Measurements from ENCODE around the gene ADARB2. TPM values are rescaled to one million over a fixed set of nuclear protein-coding genes. Genes with fewer than 3 reads are reported as not detected.

The ADARB2 gene
- total RNA-seq, 1 donor from 2014 or later, result 1.3 TPM

- peak; percentile 9 for DNase-seq (ENCODE audit: low spot score)
These were observed 362.6 kb downstream of the ADARB2 start for GRCh38 chr10:1374511-1375345.

GRCh38 chr10:1373287-1373686 is 364.0 kb downstream of the ADARB2 start:
- DNase-seq (ENCODE audit: low spot score), result peak; percentile 3

GRCh38 chr10:1372212-1372611 is 365.1 kb downstream of the ADARB2 start:
- DNase-seq (ENCODE audit: low spot score), result peak; percentile 3

- no peak for DNase-seq (ENCODE audit: low spot score)
These were observed 367.0 kb downstream of the ADARB2 start for GRCh38 chr10:1370298-1370697.

- peak; percentile 28 for DNase-seq (ENCODE audit: low spot score)
These were observed 367.7 kb downstream of the ADARB2 start for GRCh38 chr10:1369665-1370064.

GRCh38 chr10:1369197-1369596 is 368.1 kb downstream of the ADARB2 start:
- DNase-seq (ENCODE audit: low spot score), result no peak

- DNase-seq (ENCODE audit: low spot score), result no peak
These were observed 368.5 kb downstream of the ADARB2 start for GRCh38 chr10:1368842-1369171.

GRCh38 chr10:1367938-1368841 is 369.1 kb downstream of the ADARB2 start:
- DNase-seq (ENCODE audit: low spot score), result no peak

GRCh38 chr10:1366811-1367425 is 370.4 kb downstream of the ADARB2 start:
- DNase-seq (ENCODE audit: low spot score), result no peak

GRCh38 chr10:1366322-1366691 is 371.0 kb downstream of the ADARB2 start:
- DNase-seq (ENCODE audit: low spot score), result no peak

GRCh38 chr10:1365540-1366321 is 371.6 kb downstream of the ADARB2 start:
- DNase-seq (ENCODE audit: low spot score), result no peak

- DNase-seq (ENCODE audit: low spot score), result no peak
These were observed 373.0 kb downstream of the ADARB2 start for GRCh38 chr10:1364151-1364910.

- no peak for DNase-seq (ENCODE audit: low spot score)
These were observed 373.7 kb downstream of the ADARB2 start for GRCh38 chr10:1363446-1364121.

- no peak for DNase-seq (ENCODE audit: low spot score)
These were observed 374.5 kb downstream of the ADARB2 start for GRCh38 chr10:1362589-1363445.

- DNase-seq (ENCODE audit: low spot score), result no peak
These were observed 375.8 kb downstream of the ADARB2 start for GRCh38 chr10:1361411-1362105.

- DNase-seq (ENCODE audit: low spot score), result no peak
These were observed 376.7 kb downstream of the ADARB2 start for GRCh38 chr10:1360558-1361164.

- DNase-seq (ENCODE audit: low spot score), result no peak
These were observed 377.2 kb downstream of the ADARB2 start for GRCh38 chr10:1360011-1360557.

GRCh38 chr10:1359626-1359955 is 377.7 kb downstream of the ADARB2 start:
- DNase-seq (ENCODE audit: low spot score), result no peak

Measured in mucosa of gallbladder (tissue), 1 donor.